Femur (tissue), 1 donor: ENCODE data around the gene PTPRN2.
"Not testable (repeated sequence)": the region's sequence is repeated elsewhere in the genome, so short reads cannot be mapped to it uniquely, and the experiment has no call there.

Experiments
- DNase-seq: peaks from one replicate; pipeline ENCODE4 v3.0.0-alpha.2; 2017

Gene PTPRN2

DNA sequence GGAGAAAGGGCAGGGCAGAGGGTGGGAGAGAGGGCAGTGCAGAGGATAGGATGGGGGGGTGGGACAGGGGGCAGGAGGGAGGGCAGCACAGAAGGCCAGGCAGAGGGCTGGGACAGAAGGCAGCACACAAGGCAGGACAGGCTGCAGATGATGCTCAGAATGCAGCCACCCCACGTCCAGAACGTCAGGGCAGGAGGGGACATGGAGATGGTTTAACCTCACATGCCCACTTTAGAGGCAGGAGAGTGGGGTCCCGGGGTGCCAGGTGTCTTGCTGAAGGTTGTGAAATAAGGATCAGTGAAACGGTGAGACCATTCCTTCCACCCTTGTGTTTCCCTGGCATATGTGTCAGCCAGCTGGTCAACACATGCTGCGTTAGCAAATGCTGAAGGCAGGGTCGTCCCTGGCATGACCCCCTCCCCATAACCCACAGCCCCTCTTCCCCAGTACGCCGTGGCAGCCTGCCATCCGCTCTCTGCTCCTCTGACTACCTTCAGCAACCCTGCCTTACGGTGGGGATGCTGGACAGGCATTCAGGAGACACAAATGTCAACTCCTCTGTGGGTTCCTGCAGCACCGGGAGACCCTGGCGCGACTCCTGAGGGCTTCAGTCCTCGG, 658.7 kb downstream of the PTPRN2 start:
- DNase-seq: no peak

DNA sequence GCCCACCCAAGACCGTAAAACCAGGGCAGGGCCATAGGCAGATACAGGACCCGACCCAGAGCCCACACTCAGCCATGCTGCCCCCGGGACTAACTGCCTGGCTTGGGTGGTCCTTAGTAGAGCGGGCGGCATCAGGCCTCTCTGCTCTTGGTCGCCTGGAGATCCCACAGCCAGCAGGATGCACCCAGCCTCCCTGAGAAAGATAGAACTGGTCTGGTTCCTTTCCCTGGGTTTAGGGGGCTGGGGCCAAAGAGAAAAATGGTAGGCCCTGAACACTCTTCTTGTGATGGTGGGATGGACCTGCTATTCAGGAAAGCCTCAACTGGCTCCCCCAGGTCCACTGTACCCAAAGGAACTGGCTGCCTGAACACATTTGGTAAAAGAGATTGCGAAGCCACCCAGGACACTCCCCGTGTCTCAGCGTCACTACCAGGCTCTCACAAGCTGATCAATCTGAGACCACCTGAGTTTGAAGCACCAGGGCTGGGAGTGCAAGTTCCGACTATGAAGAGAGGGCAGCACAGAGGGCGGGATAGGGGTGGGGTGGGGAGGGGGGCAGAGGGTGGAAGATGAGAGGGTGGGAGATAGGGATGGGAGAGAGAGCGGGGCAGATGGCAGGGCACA, 659.3 kb downstream of the PTPRN2 start:
- DNase-seq: no peak

DNA sequence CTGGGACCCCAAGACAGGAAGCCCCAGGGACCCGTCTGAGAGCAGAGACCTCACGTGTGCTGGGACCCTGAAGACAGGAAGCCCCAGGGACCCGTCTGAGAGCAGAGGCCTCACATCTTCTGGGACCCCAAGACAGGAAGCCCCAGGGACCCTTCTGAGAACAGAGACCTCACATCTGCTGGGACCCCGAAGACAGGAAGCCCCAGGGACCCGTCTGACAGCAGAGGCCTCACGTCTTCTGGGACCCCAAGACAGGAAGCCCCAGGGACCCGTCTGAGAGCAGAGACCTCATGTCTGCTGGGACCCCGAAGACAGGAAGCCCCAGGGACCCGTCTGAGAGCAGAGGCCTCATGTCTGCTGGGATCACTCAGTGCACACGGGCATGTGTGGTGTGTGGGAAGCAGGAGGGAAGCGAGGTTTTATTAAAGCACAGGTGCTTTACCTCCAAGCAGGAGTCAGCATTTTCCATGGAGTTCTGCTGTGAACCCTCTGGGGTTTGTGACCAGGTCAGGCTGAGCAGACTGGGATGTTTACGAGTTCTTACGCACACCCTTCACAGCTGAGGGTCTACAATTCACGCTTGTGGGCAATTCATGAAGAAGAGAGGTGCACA, 660.2 kb downstream of the PTPRN2 start:
- no peak for DNase-seq

- DNase-seq: no peak
Measured at GRCh38 chr7:157926521-157927150, 661.0 kb downstream of the PTPRN2 start.

GRCh38 chr7:157926107-157926506, 661.5 kb downstream of the PTPRN2 start:
- no peak for DNase-seq

GRCh38 chr7:157925383-157925875, 662.2 kb downstream of the PTPRN2 start:
- no peak for DNase-seq

DNA sequence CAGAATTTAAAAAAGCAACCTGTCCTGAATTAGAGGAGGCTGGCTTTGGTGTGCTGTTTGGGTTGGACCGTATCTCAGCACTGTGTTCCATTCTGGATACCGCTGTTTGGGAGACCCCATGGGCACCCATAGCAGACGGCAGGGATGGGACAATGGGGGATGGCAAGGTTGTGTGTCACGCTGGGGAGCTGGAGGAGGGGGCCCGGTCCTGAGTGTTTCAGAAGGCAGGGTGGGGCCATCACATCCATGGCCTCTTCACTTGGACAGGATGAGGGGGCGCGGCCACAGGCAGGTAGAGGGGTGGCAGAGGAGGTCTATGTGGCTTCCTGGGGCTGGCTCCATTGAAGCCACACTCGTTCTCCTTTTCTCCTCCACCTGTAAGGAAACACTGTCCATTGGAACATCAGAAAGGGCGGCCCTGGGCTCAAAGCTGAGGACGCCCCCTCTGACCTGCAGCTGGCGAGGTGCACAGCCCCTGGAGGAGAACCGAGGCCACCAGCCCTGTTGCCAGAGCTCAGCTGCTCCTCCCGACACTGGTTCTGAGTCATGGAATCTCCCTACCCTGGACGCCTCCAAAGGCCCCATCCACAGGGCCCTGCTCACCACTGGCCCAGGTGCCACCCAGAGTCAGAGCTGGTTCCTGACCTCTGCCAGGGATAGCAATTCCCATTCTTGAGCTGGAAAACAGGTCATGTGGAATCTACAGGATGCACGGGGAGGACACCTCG, 663.6 kb downstream of the PTPRN2 start:
- DNase-seq: no peak

DNA sequence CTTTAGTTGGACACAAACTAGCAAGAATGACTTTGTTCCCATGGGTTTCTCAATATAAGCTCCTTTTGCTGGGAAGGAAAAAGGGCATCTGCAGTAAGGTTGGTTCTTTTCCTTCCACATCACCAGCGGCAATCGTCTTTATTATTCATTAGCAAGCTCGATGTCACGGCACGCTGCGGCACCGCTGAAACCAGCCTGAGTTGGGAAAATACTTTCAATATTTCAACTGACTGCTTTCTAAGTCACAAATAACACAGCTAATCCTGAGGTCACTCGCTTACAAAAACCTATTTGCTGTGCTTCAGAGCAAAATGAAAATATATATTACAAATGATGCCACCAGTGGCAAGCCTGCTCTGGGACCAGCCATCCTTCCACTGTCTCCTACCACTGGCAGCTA, 665.0 kb downstream of the PTPRN2 start:
- no peak for DNase-seq

DNA sequence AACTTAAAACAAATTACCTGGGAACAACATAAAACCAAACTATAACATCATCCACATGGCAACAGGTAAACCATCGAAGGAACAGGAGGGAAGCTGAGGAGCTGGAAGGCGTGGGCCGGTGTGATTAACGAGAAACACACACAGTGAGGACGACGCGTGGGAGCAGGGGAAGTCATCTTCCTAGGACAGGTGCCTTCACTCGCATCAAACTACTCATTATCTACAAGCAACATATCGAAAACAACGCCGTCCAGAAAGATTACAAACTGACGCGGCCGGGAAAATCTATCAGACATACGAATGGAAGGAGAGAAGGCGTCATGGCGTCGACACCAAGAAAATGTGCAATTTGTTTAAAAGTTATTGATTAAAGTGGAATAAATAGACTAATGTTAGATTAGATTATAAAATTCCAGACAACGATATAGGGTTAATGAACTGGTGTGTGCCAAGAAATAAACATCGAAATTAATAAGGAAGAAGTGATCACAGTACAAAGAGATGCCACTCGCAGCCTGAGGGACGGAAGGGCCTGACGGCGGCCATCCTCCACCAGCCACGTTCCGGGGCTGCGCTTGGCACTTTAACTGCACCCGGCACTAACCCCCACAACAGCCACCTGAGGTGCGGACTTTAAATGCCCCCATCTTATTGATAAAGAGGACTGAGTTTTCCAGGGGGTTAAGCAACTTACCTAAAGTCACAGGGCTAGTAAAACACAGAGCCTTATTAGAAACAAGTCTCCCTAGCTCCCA, 669.1 kb downstream of the PTPRN2 start:
- DNase-seq: no peak

DNA sequence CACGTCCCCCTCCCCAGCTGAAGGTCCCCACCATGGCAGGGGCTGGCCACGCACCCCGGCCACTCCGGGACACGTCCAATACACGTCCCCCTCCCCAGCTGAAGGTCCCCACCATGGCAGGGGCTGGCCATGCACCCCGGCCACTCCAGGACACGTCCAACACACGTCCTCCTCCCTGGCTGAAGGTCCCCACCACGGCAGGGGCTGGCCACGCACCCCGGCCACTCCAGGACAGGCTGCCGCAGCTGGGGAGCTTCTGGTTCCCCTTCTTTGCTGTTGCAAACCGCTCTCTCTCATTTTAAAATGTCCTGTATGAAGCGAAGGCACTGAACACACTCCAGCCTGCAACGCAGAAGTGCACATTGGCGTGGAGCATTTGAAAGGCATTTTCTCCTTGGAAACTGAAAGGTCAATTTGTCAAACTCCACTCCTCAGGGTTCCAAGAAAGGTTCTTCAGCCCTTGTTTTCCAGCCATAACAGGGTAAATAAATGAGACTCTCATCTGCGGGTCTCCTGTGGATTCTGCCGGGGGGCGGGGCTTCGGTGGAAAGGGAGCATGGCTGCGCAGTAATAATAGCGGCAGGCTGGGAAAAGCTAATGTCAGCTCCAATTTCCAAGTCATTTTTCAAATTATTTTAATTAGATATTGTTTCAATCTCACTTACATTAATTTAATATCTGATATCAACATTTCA, 670.5 kb downstream of the PTPRN2 start:
- no peak for DNase-seq

- DNase-seq: no peak
Measured at GRCh38 chr7:157910446-157910845, 677.2 kb downstream of the PTPRN2 start.

GRCh38 chr7:157910045-157910444, 677.6 kb downstream of the PTPRN2 start:
- DNase-seq: not testable (repeated sequence)

- DNase-seq: no peak
Measured at GRCh38 chr7:157909370-157909769, 678.3 kb downstream of the PTPRN2 start.

DNA sequence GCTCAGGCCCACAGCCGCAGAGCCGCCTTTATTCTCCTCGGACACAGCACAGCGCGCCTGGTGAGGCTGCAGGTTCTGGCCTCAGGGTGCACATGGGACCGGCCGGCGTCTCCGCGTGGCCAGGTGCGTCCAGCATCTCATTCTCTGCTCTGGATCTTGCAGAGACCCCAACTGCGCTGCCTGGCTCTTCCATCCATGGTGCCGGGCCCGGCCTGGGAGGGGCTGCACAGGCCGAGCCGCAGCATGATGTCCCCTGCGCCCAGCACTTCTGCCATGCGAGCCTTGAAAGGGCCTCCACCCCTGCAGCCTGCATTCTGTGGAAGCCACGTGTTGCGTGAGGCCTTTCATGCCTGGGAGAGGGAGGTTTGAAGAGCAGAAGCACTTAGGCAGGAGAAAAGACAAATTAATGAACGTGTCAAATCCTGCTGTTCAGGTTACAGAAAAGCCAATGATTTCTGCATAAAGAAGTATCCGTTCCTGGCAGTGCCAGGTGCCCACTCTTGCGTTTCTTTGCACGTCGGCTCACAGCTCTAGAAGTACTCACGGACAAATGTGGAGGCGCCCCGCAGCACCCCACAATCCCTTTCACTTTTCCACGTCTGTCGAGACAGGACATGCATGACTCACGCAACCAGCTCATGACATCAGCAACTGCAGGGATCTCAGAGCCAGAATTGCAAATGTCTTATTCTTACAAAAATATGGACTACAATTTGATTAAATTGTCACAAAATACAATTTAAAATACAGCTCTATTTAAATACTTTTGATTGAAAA, 679.4 kb downstream of the PTPRN2 start:
- no peak for DNase-seq

- DNase-seq: no peak
Measured at GRCh38 chr7:157907091-157907490, 680.5 kb downstream of the PTPRN2 start.

DNA sequence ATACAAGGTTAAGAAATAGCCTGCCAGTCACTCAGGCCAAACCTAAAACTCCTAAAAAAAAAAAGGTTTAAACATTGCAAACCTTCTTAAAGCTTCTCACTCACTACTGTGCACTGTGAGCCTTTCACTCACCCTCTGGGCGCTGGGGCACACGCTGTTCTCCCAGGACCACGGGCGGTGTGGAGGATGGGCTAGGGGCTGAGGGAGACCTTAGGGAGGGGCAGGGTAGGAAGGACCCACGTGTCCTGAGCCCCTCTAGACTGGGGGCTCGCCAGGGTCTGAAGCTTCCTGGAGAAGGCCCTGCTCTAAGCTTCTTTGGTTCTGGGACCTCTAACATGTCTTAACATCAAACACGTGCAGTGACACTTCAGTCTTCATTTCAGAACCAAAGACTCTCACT, 681.0 kb downstream of the PTPRN2 start:
- no peak for DNase-seq

DNA sequence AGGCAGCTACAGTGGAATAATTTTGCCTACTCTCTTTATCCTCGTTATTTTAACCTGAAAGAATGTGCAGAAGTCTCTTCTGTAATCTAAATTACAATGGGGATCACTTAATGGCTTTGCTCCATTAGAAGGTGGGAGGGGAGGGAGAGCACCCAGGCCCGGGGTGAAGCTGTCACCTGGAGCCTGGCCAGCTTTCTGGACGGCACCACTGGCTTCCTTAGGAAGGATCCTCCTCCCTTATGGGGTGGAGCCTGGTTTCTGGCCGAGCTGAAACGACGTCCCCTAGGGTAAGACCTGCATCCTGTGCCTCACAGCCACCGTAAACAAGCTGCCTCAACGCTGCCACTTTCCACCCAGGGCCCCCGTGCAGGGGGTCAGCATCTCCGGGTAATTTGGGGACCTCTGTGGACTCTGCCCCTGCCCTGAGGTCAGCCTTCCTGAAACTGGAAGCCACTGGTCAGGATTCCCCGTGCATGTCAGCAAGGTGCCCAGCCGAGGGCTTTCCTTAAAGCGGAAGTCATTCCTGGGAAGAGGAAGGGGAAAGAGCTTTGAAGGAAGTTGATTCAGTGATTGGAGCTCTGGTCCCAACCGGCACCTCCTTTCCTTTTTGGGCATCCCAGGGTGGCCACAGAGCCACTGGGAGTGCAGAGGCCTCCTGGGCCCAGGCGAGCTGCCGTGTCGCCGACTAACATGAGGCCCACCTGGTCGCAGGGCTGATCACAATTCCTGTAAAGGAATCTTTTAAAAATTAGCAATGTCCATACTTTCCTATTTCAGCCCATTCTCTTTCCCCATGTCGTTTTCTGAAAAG, 681.8 kb downstream of the PTPRN2 start:
- no peak for DNase-seq

DNA sequence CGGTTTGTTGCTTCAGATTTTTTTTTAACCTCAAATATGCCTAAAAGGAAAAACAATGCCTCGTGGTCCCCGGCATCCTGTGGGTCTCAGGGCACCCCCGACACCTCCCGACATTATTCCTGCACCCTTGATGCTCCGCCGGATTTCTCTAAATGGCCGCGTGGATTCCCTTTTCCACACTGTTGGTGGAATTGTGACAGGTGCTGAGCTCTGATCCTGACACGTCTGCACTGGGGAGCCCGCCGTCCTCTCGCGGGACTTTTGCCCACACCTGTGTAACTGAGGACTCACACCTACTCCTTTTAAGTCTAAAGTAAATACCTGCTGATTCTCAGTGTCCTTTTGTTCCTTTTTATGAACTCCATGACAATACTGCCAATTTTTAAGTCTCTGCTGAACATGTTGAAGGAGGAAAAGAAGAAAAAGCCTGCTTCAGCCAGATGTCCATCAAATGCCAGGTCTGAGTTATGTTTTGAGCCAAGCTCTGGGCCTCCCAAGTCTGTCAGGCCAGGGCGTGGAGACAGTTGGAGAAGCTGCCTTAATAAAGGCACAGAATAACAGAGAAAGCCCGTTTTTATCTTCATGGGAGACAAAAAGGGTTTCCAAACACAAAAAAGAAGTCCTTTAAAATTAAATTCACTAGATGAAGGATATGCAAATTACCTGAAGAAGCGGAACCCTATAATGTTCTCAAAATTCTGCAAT, 682.6 kb downstream of the PTPRN2 start:
- DNase-seq: no peak

- DNase-seq: no peak
Measured at GRCh38 chr7:157904211-157904865, 683.3 kb downstream of the PTPRN2 start.
